GM12864 (cell line): ENCODE results near the gene CCDC78.

ENCODE experiments used
- DNase-seq: peaks from one replicate; pipeline ENCODE4 v3.0.0-alpha.2; 2011; ENCODE audit warnings: low read depth
- H3K4me3 ChIP-seq: 2 replicates; pipeline ENCODE4 v1.5.1; 2011; ENCODE audit warnings: mild to moderate bottlenecking, low read depth, low read length, control low read depth
- TF ChIP-seq, protein P1 (sequence below): IDR thresholded peaks from 2 replicates; pipeline ENCODE4 v1.5.1; 2011; ENCODE audit warnings: low read depth, mild to moderate bottlenecking, moderate library complexity, low read length, control low read depth, inconsistent platforms; ENCODE audit errors: missing control alignments

Gene CCDC78

GRCh38 chr16:734981-735881 is 9.0 kb upstream of the CCDC78 start:
- no peak for DNase-seq
- H3K4me3 ChIP-seq, result no peak overlapping the region; the same call in 1 of the 2 replicates
- TF ChIP-seq, protein P1, sequence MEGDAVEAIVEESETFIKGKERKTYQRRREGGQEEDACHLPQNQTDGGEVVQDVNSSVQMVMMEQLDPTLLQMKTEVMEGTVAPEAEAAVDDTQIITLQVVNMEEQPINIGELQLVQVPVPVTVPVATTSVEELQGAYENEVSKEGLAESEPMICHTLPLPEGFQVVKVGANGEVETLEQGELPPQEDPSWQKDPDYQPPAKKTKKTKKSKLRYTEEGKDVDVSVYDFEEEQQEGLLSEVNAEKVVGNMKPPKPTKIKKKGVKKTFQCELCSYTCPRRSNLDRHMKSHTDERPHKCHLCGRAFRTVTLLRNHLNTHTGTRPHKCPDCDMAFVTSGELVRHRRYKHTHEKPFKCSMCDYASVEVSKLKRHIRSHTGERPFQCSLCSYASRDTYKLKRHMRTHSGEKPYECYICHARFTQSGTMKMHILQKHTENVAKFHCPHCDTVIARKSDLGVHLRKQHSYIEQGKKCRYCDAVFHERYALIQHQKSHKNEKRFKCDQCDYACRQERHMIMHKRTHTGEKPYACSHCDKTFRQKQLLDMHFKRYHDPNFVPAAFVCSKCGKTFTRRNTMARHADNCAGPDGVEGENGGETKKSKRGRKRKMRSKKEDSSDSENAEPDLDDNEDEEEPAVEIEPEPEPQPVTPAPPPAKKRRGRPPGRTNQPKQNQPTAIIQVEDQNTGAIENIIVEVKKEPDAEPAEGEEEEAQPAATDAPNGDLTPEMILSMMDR, result no peak

GRCh38 chr16:734208-734980 is 8.2 kb upstream of the CCDC78 start:
- no peak overlapping the region for H3K4me3 ChIP-seq
- no peak for DNase-seq
- TF ChIP-seq, protein P1, result no peak

DNA sequence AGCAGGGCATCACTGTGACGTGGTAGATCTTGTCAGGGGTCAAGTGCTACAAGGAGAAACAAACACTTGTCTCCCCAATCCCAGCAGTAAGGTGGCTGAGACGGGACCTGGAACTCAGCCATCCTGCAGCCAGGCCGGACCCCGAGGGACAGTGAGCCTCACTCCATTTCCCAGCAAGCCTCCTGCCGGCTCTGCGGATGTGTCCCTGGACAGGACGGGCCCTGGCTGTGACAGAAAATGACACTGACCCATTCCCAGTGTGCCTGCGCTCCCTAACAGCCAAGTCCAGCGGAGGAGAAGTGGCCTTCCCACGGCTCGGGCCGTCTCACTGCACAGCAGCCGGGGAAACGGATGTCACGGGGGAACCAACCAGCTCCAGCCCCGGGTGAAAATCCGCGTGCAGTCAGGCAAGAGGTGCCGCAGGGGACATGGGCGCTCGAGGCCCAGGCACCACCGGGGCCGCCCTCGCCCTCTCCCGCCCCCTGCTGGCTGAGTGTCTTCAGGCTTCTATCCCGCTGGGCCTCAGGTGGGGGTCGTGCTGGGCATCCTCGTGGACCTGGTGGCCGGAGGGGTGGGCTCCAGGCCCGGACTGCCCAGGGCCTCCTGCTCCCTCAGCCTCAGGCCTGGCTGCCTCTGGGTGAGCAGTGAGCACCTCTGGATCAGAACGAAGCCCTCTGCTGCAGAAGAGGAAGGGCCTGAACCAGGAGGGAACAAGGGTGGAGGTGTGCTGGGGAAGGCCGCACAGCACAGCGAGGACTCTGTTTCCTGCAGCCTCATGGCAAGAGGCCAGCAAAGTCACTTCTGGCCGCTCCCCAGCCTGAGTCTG is 7.4 kb upstream of the CCDC78 start:
- TF ChIP-seq, protein P1, result peak; percentile 39
- H3K4me3 ChIP-seq, result no peak overlapping the region
- DNase-seq, result no peak

DNA sequence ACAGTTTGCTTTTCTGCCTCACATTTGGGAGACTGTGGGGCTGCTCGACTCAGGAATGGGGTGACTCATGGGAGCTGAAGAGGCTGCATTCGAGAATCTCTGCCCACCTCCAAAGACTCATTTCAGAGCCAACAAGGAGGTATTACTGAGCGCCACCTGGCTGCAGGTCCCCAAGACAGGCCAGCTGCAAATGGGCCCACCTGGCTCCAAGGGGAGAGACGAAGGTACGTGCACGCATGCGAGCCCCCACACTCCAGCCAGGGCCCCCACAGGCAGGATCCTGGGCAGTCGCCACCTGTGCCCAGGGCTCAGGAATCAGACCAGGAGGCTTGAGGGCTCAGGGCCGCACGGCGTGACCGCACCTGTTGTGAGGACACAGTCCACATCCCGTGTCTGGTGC is 6.7 kb upstream of the CCDC78 start:
- TF ChIP-seq, protein P1, result no peak
- H3K4me3 ChIP-seq, result no peak overlapping the region
- DNase-seq, result no peak

DNA sequence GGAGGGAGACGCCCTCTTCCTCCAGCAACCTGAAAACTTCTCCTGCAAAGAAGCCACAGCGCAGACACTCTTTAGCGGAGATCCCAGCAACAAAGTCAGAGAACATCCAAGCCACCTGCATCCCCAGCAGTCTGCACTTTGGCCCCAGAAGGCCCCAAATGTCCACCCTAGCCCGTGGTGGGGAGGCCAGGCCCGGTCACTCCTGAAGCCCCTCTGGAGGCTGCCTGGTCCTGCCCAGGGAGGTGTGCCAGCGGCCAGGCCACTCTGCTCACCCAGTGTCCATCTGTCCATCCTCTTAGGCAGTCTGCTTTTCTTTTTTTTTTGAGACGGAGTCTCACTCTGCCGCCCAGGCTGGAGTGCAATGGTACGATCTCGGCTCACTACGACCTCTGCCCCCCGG is 6.1 kb upstream of the CCDC78 start:
- H3K4me3 ChIP-seq, result no peak overlapping the region
- TF ChIP-seq, protein P1, result no peak
- no peak for DNase-seq

DNA sequence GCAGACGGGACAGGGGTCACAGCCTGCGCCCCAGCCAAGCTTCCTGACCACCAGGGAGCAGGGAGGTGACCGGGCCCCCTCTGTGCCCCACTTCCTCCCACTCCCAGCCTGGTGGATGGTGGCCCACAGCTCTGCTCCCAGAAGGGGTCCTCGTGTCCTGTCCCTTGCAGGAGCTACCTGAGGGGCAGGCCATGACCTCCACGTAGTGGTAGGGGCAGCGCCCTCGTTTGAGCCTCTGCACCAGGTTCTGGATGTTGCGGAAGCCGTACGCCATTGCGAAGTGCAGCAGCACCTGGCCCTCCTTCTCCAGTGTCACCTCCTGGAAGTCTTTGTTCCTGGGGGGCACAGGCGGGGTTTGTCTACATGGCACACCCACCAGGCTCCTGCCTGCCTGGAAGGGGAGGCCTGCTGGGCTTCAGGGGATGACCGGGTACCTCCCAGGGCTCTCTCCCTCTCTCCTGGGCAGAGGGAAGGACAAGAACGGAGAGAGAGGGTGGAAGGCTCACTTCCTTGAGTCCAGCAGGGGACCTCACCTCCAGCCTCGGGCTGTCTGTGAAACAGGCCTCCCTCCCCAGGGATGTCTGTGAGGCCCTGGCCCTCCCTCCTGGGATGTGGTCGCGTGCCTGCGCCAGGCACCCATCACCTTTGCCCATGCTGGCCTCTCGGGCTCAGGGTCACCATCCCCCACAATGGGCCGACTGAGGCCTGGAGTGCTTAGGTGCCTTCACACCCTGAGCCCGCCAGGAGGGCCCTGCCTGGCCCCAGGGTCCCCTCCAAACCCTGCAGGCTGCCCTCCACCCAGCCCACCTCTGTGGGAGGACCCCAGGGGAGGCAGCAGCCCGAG is 4.6 kb upstream of the CCDC78 start:
- TF ChIP-seq, protein P1, result no peak
- no peak for DNase-seq
- H3K4me3 ChIP-seq, result no peak overlapping the region
